B cell (primary cell): ENCODE data around the gene CAPZA2. TPM values are rescaled to one million over a fixed set of nuclear protein-coding genes. Genes with fewer than 3 reads are reported as not detected.

Experiments used
- ATAC-seq: fragments of 200-7000 bp; cut with Tn5 transposase; one replicate; pipeline ENCODE4 v1.10.0; 2021; ENCODE audit warnings: low read depth, mild to moderate bottlenecking, moderate number of reproducible peaks, moderate library complexity
- CTCF ChIA-PET: fragments of 350-600 bp; sonication (Branson Sonifier 250); formaldehyde crosslinking; loops from one replicate; lab custom pipeline; 2021; ENCODE audit warnings: antibody characterized with exemption, inconsistent platforms; lab: Charles Lee
- POLR2A ChIA-PET: fragments of 350-600 bp; sonication (Branson Sonifier 250); formaldehyde crosslinking; loops from one replicate; lab custom pipeline; 2021; ENCODE audit warnings: antibody characterized with exemption; lab: Charles Lee
- DNase-seq: peaks from one replicate; pipeline ENCODE4 v3.0.0; 2013
- H2AFZ ChIP-seq: 2 replicates; pipeline ENCODE4 v1.6.1; 2012; ENCODE audit warnings: mild to moderate bottlenecking, low read depth, low read length; ENCODE audit not compliant: insufficient read depth, poor library complexity, severe bottlenecking
- H3K27ac ChIP-seq, 2 donors: 1 replicate in 1 of 2; 2 replicates in 1 of 2; pipeline ENCODE4 v1.5.1; 2012 to 2013; ENCODE audit warnings: low read length in 2 of 2, mild to moderate bottlenecking in 2 of 2, moderate library complexity in 1 of 2
- H3K27me3 ChIP-seq, 4 experiments: fragments of 200-600 bp in 1 of 4; sonication (generic) in 1 of 4; replicated peaks in 1 of 4; 1 replicate in 2 of 4; 2 replicates in 2 of 4; pipeline versions ENCODE4 v1.6.1 to v1.7.0; 2013 to 2016; ENCODE audit warnings: low read length in 3 of 4, mild to moderate bottlenecking in 2 of 4, mixed read lengths in 1 of 4, moderate library complexity in 1 of 4; ENCODE audit not compliant: insufficient read depth in 4 of 4, control insufficient read depth in 3 of 4; ENCODE audit errors: control extremely low read depth in 1 of 4
- H3K36me3 ChIP-seq, 2 experiments: replicated peaks in 1 of 2; 1 replicate in 1 of 2; 2 replicates in 1 of 2; pipeline versions ENCODE4 v1.6.1 to v1.7.1; 2013; ENCODE audit warnings: low read length in 1 of 2; ENCODE audit not compliant: insufficient read depth in 2 of 2, control insufficient read depth in 1 of 2; ENCODE audit errors: control extremely low read depth in 1 of 2, extremely low read depth in 1 of 2
- H3K4me1 ChIP-seq, 2 donors: fragments of 200-600 bp in 1 of 2; sonication (generic) in 1 of 2; 1 replicate in 1 of 2; 2 replicates in 1 of 2; pipeline versions ENCODE4 v1.5.1 to v1.6.1; 2013 to 2017; ENCODE audit warnings: low read length in 2 of 2; ENCODE audit not compliant: control insufficient read depth in 2 of 2, insufficient read depth in 2 of 2
- H3K4me2 ChIP-seq: replicated peaks from 2 replicates; pipeline ENCODE3; 2012; ENCODE audit warnings: mild to moderate bottlenecking, low read depth, low read length; ENCODE audit not compliant: poor library complexity, severe bottlenecking
- H3K4me3 ChIP-seq, 5 experiments: fragments of 200-600 bp in 1 of 5; sonication (generic) in 1 of 5; 1 replicate in 3 of 5; 2 replicates in 2 of 5; pipeline versions ENCODE4 v1.5.1 to v1.7.0; 2011 to 2016; ENCODE audit warnings: low read length in 4 of 5, mild to moderate bottlenecking in 4 of 5, low read depth in 2 of 5, control low read depth in 1 of 5, moderate library complexity in 1 of 5; ENCODE audit not compliant: insufficient read depth in 1 of 5; ENCODE audit errors: control extremely low read depth in 1 of 5, extremely low read depth in 1 of 5
- H3K79me2 ChIP-seq: fragments of 200-600 bp; sonication (generic); one replicate; pipeline ENCODE4 v1.6.0; 2016; ENCODE audit warnings: low read length; ENCODE audit not compliant: control insufficient read depth, insufficient read depth
- H3K9ac ChIP-seq: fragments of 200-600 bp; sonication (generic); 2 replicates; pipeline ENCODE4 v1.6.1; 2017; ENCODE audit warnings: mild to moderate bottlenecking, low read length, moderate library complexity
- H3K9me3 ChIP-seq, 3 donors: one replicate each; pipeline versions ENCODE4 v1.6.1 to v1.7.1; 2013; ENCODE audit warnings: low read length in 2 of 3; ENCODE audit not compliant: control insufficient read depth in 2 of 3, insufficient read depth in 1 of 3; ENCODE audit errors: control extremely low read depth in 1 of 3
- H4K20me1 ChIP-seq: 2 replicates; pipeline ENCODE4 v1.6.0; 2012; ENCODE audit warnings: mild to moderate bottlenecking, low read length; ENCODE audit not compliant: insufficient read depth, control insufficient read depth, poor library complexity, severe bottlenecking
- H3K27ac Mint-ChIP-seq: one replicate; pipeline ENCODE4 v1.8.0; 2021; ENCODE audit warnings: mixed read lengths
- H3K27me3 Mint-ChIP-seq: one replicate; pipeline ENCODE4 v1.8.0; 2021; ENCODE audit warnings: mixed read lengths
- H3K4me1 Mint-ChIP-seq: one replicate; pipeline ENCODE4 v1.8.0; 2021; ENCODE audit warnings: mixed read lengths
- H3K4me3 Mint-ChIP-seq: one replicate; pipeline ENCODE4 v1.8.0; 2021; ENCODE audit warnings: mixed read lengths
- H3K9me3 Mint-ChIP-seq: one replicate; pipeline ENCODE4 v1.8.0; 2022; ENCODE audit warnings: mixed read lengths; ENCODE audit not compliant: insufficient read depth
- CTCF ChIP-seq: fragments of 200-600 bp; IDR thresholded peaks from one replicate; pipeline ENCODE4 v1.8.0; 2022; ENCODE audit warnings: antibody characterized with exemption, mild to moderate bottlenecking
- EZH2 ChIP-seq: IDR thresholded peaks from 2 replicates; pipeline ENCODE4 v1.6.1; 2012; ENCODE audit warnings: borderline replicate concordance, low read depth, mild to moderate bottlenecking, moderate library complexity, low read length; ENCODE audit not compliant: insufficient read depth, poor library complexity, severe bottlenecking
- intact Hi-C: fragments of 100-400 bp; cut with micrococcal nuclease; formaldehyde crosslinking; loops from one replicate; pipeline ENCODE4 v1.10.0; 2022
- polyA plus RNA-seq: library from polyadenylated mRNA; depleted of rRNA; stranded (reverse); fragments of >200 nt; gene quantifications from 2 replicates; pipeline ENCODE4 v1.2.3, GENCODE V29; 2012
- total RNA-seq, 2 donors: library from RNA; stranded (reverse); fragments of 120-200 nt in 1 of 2; gene quantifications; 1 replicate in 1 of 2; 2 replicates in 1 of 2; pipeline versions ENCODE4 v1.2.3 to v1.2.4, GENCODE V29; 2013 to 2022

Gene CAPZA2
- total and polyA plus RNA-seq, 2 donors (not counting 1 experiment from before 2014, with no cell fraction given) = 15.0 to 79.0 TPM

GRCh38 chr7:116963234-116963633 lies 100.8 kb downstream of the CAPZA2 start:
- Histone ChIP-seq H3K9me3 (no peaks in the 10 kb centered on the region), H3K9ac (no peak overlapping the region), H3K4me2 (no peak overlapping the region), H3K27me3 (no peaks in the 10 kb centered on the region), H3K4me1 (no peaks in the 10 kb centered on the region), H3K36me3 (no peaks in the 10 kb centered on the region), H3K27ac (no peak overlapping the region), H4K20me1 (no peaks in the 10 kb centered on the region), H2AFZ (no peak overlapping the region), H3K79me2 (no peaks in the 10 kb centered on the region), H3K4me3 (no peak overlapping the region)
- ChIA-PET CTCF (no interaction called here), POLR2A (no interaction called here)
- Mint-ChIP-seq H3K27ac (no peak overlapping the region), H3K27me3 (no peaks in the 10 kb centered on the region), H3K4me1 (peaks cover 4% of the 10 kb centered on the region), H3K9me3 (no peaks in the 10 kb centered on the region), H3K4me3 (no peak overlapping the region)
- intact Hi-C loops = no loop called here
- ATAC-seq (no peak), DNase-seq (no peak)
- TF ChIP-seq CTCF = no peak
- TF ChIP-seq EZH2 = no peak

GRCh38 chr7:116966601-116967000 lies 104.2 kb downstream of the CAPZA2 start:
- H3K4me3 Mint-ChIP-seq = no peak overlapping the region
- ATAC-seq (no peak), DNase-seq (no peak)
- Histone ChIP-seq H3K27me3 (no peaks in the 10 kb centered on the region), H3K36me3 (no peaks in the 10 kb centered on the region), H3K79me2 (no peaks in the 10 kb centered on the region), H3K9me3 (no peaks in the 10 kb centered on the region), H3K27ac (no peak overlapping the region), H2AFZ (no peak overlapping the region), H3K4me1 (no peaks in the 10 kb centered on the region), H4K20me1 (no peaks in the 10 kb centered on the region), H3K4me3 (no peak overlapping the region), H3K9ac (no peak overlapping the region), H3K4me2 (no peak overlapping the region)
- H3K4me1 Mint-ChIP-seq = peaks cover 4% of the 10 kb centered on the region
- TF ChIP-seq CTCF = no peak
- TF ChIP-seq EZH2 = no peak
- H3K27me3 Mint-ChIP-seq = no peaks in the 10 kb centered on the region
- ChIA-PET POLR2A (no interaction called here), CTCF (interaction anchor here (0.8 kb wide), 1 partner anchor 23 kb away, joined by 3 read pairs; no protein-coding TSS in a partner anchor)
- intact Hi-C loops = no loop called here
- no peaks in the 10 kb centered on the region for H3K9me3 Mint-ChIP-seq
- H3K27ac Mint-ChIP-seq = no peak overlapping the region
